ENCODE measurements around the gene MOK. TPM values are rescaled to one million over a fixed set of nuclear protein-coding genes. Genes with fewer than 3 reads are reported as not detected.

MOK gene
- total and polyA plus RNA-seq, 5 experiments from 2014 or later: 1.1 to 4.0 (median 2.6) TPM

GRCh38 chr14:102278631-102278935 lies 26.4 kb downstream of the MOK start:
- POLR2A ChIA-PET: no interaction called here
- no peak for ATAC-seq
- no peaks in the 10 kb centered on the region for H3K9me3 Mint-ChIP-seq

GRCh38 chr14:102277874-102278630 lies 26.9 kb downstream of the MOK start:
- no peak for DNase-seq
- no peaks in the 10 kb centered on the region for H3K27me3 Mint-ChIP-seq
- H3K9me3 Mint-ChIP-seq: no peaks in the 10 kb centered on the region
- ATAC-seq: no peak
- no peak overlapping the region for H3K4me3 Mint-ChIP-seq
- peaks cover 0 to 3% (median 0%) of the 10 kb centered on the region in 3 donors for H3K36me3 Mint-ChIP-seq
- no peaks in the 10 kb centered on the region for H3K4me1 Mint-ChIP-seq
- POLR2A ChIA-PET: no interaction called here
- H3K27ac Mint-ChIP-seq: no peak overlapping the region

More at GRCh38 chr14:102278631-102278935, 26.4 kb downstream of the MOK start:
- Mint-ChIP-seq H3K4me1 (no peaks in the 10 kb centered on the region), H3K4me3 (no peak overlapping the region), H3K36me3 (peaks cover 0 to 3% (median 0%) of the 10 kb centered on the region in 3 donors), H3K27me3 (no peaks in the 10 kb centered on the region), H3K27ac (no peak overlapping the region)
- no peak for DNase-seq

GRCh38 chr14:102275866-102276265 lies 29.1 kb downstream of the MOK start:
- DNase-seq (no peak), ATAC-seq (no peak)
- Mint-ChIP-seq H3K4me1 (no peaks in the 10 kb centered on the region), H3K9me3 (no peaks in the 10 kb centered on the region), H3K27ac (no peak overlapping the region), H3K36me3 (no peaks in the 10 kb centered on the region), H3K4me3 (no peak overlapping the region), H3K27me3 (no peaks in the 10 kb centered on the region)
- POLR2A ChIA-PET: no interaction called here

- no peaks in the 10 kb centered on the region for H3K9me3 Mint-ChIP-seq
- no peak overlapping the region for H3K4me3 Mint-ChIP-seq
- no peaks in the 10 kb centered on the region for H3K27me3 Mint-ChIP-seq
- ATAC-seq (no peak), DNase-seq (no peak)
- no peaks in the 10 kb centered on the region for H3K4me1 Mint-ChIP-seq
- POLR2A ChIA-PET: interaction anchor here (0.7 kb wide), 1 partner anchor 250 kb away, joined by 4 read pairs; no protein-coding TSS in a partner anchor
- H3K36me3 Mint-ChIP-seq: no peaks in the 10 kb centered on the region
- no peak overlapping the region for H3K27ac Mint-ChIP-seq
These were observed 32.6 kb downstream of the MOK start for GRCh38 chr14:102272392-102272791.

GRCh38 chr14:102264775-102265174 lies 40.2 kb downstream of the MOK start:
- ATAC-seq: no peak

GRCh38 chr14:102264355-102264754 lies 40.6 kb downstream of the MOK start:
- DNase-seq (no peak), ATAC-seq (no peak)
- Mint-ChIP-seq H3K9me3 (no peaks in the 10 kb centered on the region), H3K36me3 (no peaks in the 10 kb centered on the region), H3K4me3 (no peak overlapping the region), H3K27ac (no peak overlapping the region), H3K4me1 (no peaks in the 10 kb centered on the region), H3K27me3 (no peaks in the 10 kb centered on the region)
- POLR2A ChIA-PET: interaction anchor here (0.6 kb wide), 1 partner anchor 1418 kb away, joined by 8 read pairs; no protein-coding TSS in a partner anchor

More at GRCh38 chr14:102264775-102265174, 40.2 kb downstream of the MOK start:
- Mint-ChIP-seq H3K27ac (no peak overlapping the region), H3K27me3 (no peaks in the 10 kb centered on the region), H3K4me3 (no peak overlapping the region), H3K4me1 (no peaks in the 10 kb centered on the region), H3K9me3 (no peaks in the 10 kb centered on the region), H3K36me3 (no peaks in the 10 kb centered on the region)
- no peak for DNase-seq
- POLR2A ChIA-PET: interaction anchor here (0.6 kb wide), 1 partner anchor 1418 kb away, joined by 8 read pairs; no protein-coding TSS in a partner anchor

- ATAC-seq (no peak), DNase-seq (no peak)
- Mint-ChIP-seq H3K27ac (no peak overlapping the region), H3K36me3 (no peaks in the 10 kb centered on the region), H3K4me3 (no peak overlapping the region), H3K4me1 (no peaks in the 10 kb centered on the region), H3K27me3 (no peaks in the 10 kb centered on the region), H3K9me3 (no peaks in the 10 kb centered on the region)
- POLR2A ChIA-PET: no interaction called here
These were observed 42.0 kb downstream of the MOK start for GRCh38 chr14:102262929-102263462.

GRCh38 chr14:102258136-102258535 lies 46.8 kb downstream of the MOK start:
- Mint-ChIP-seq H3K9me3 (no peaks in the 10 kb centered on the region), H3K36me3 (no peaks in the 10 kb centered on the region), H3K27ac (no peak overlapping the region), H3K27me3 (no peaks in the 10 kb centered on the region), H3K4me1 (no peaks in the 10 kb centered on the region), H3K4me3 (no peak overlapping the region)
- ATAC-seq: no peak
- POLR2A ChIA-PET: no interaction called here
- no peak for DNase-seq

- no peak overlapping the region for H3K27ac Mint-ChIP-seq
- ATAC-seq: no peak
- no peaks in the 10 kb centered on the region for H3K36me3 Mint-ChIP-seq
- H3K27me3 Mint-ChIP-seq: no peaks in the 10 kb centered on the region
- no peaks in the 10 kb centered on the region for H3K9me3 Mint-ChIP-seq
- no peaks in the 10 kb centered on the region for H3K4me1 Mint-ChIP-seq
- POLR2A ChIA-PET: no interaction called here
- H3K4me3 Mint-ChIP-seq: no peak overlapping the region
- no peak for DNase-seq
These were observed 48.2 kb downstream of the MOK start for GRCh38 chr14:102256716-102257115.

- DNase-seq (no peak), ATAC-seq (no peak)
- H3K4me3 Mint-ChIP-seq: no peak overlapping the region
- H3K9me3 Mint-ChIP-seq: no peaks in the 10 kb centered on the region
- no peaks in the 10 kb centered on the region for H3K27me3 Mint-ChIP-seq
- H3K4me1 Mint-ChIP-seq: no peaks in the 10 kb centered on the region
- H3K36me3 Mint-ChIP-seq: no peaks in the 10 kb centered on the region
- POLR2A ChIA-PET: no interaction called here
- no peak overlapping the region for H3K27ac Mint-ChIP-seq
These were observed 49.4 kb downstream of the MOK start for GRCh38 chr14:102255401-102256190.

- no peak for ATAC-seq
- POLR2A ChIA-PET: no interaction called here
- H3K36me3 Mint-ChIP-seq: no peaks in the 10 kb centered on the region
- no peaks in the 10 kb centered on the region for H3K9me3 Mint-ChIP-seq
- no peaks in the 10 kb centered on the region for H3K4me1 Mint-ChIP-seq
- DNase-seq: no peak
- no peak overlapping the region for H3K4me3 Mint-ChIP-seq
- peak overlapping the region in 1 of 10 donors; percentile 39 for H3K27ac Mint-ChIP-seq
- no peaks in the 10 kb centered on the region for H3K27me3 Mint-ChIP-seq
These were observed 51.8 kb downstream of the MOK start for GRCh38 chr14:102252834-102253801.

GRCh38 chr14:102251161-102251560 lies 53.8 kb downstream of the MOK start:
- H3K36me3 Mint-ChIP-seq: no peaks in the 10 kb centered on the region
- no peaks in the 10 kb centered on the region for H3K27me3 Mint-ChIP-seq
- H3K4me3 Mint-ChIP-seq: no peak overlapping the region
- no peaks in the 10 kb centered on the region for H3K9me3 Mint-ChIP-seq
- H3K27ac Mint-ChIP-seq: no peak overlapping the region
- POLR2A ChIA-PET: no interaction called here
- ATAC-seq: no peak
- DNase-seq: no peak
- no peaks in the 10 kb centered on the region for H3K4me1 Mint-ChIP-seq
